Measurements from ENCODE around the gene VPS51. TPM values are rescaled to one million over a fixed set of nuclear protein-coding genes. Genes with fewer than 3 reads are reported as not detected.

VPS51 gene
- polyA plus RNA-seq, 3 donors: 37.2 to 77.3 (median 39.4) TPM

- Histone ChIP-seq H3K27me3 (ENCODE audit: control insufficient read depth in 2 of 2, insufficient read depth in 2 of 2, low read length in 2 of 2) (no peaks in the 10 kb centered on the region), H3K27ac (ENCODE audit: low read depth in 1 of 2, low read length in 2 of 2) (no peak overlapping the region), H3K36me3 (replicated peaks in 1 of 2; ENCODE audit: control insufficient read depth in 1 of 2, insufficient read depth in 2 of 2, low read length in 2 of 2) (no peaks in the 10 kb centered on the region), H4K20me1 (ENCODE audit: insufficient read depth, low read length) (no peaks in the 10 kb centered on the region), H3K9ac (ENCODE audit: insufficient read depth, low read length, poor library complexity, severe bottlenecking) (no peak overlapping the region), H3K79me2 (ENCODE audit: insufficient read depth, low read length) (no peaks in the 10 kb centered on the region), H2AFZ (ENCODE audit: insufficient read depth, low read depth, low read length, poor library complexity, severe bottlenecking) (no peak overlapping the region), H3K4me2 (replicated peaks; ENCODE audit: extremely low read depth, low read length, poor library complexity, severe bottlenecking) (peak overlapping the region; percentile 21), H3K9me3 (replicated peaks in 1 of 2; ENCODE audit: control insufficient read depth in 1 of 2, insufficient read depth in 1 of 2, low read length in 2 of 2) (no peaks in the 10 kb centered on the region), H3K4me3 (replicated peaks in 1 of 3; ENCODE audit: low read depth in 2 of 3, low read length in 3 of 3) (no peak overlapping the region), H3K4me1 (ENCODE audit: control insufficient read depth in 1 of 2, insufficient read depth in 2 of 2, low read length in 2 of 2) (no peaks in the 10 kb centered on the region)
- Mint-ChIP-seq H3K36me3 (no peaks in the 10 kb centered on the region), H3K27ac (peak overlapping the region in 1 of 7 donors; percentile 25), H3K9me3 (no peaks in the 10 kb centered on the region), H3K4me1 (peaks cover 3% of the 10 kb centered on the region), H3K27me3 (ENCODE audit: low read depth in 3 of 3) (peaks cover 0 to 4% (median 2%) of the 10 kb centered on the region in 3 donors), H3K4me3 (no peak overlapping the region)
- peak in 2 of 3 donors; percentile 32 to 65 for DNase-seq
- intact Hi-C loops (cut with micrococcal nuclease): no loop called here
- 18% methylated on average over 4 of the region's 9 CpGs for WGBS (ENCODE audit: insufficient coverage)
- TF ChIP-seq CTCF (IDR thresholded peaks at IDR 0.05): no peak
Observed at GRCh38 chr11:65069217-65069616, 26.8 kb upstream of the VPS51 start.

- no peak for TF ChIP-seq CTCF (IDR thresholded peaks at IDR 0.05)
- no peak overlapping the region for H3K9ac ChIP-seq (ENCODE audit: insufficient read depth, low read length, poor library complexity, severe bottlenecking)
- WGBS (ENCODE audit: insufficient coverage): 61% methylated on average over 3 of the region's 4 CpGs
- no peaks in the 10 kb centered on the region for H4K20me1 ChIP-seq (ENCODE audit: insufficient read depth, low read length)
- no peak overlapping the region for H3K27ac Mint-ChIP-seq
- H3K36me3 ChIP-seq (replicated peaks in 1 of 2; ENCODE audit: control insufficient read depth in 1 of 2, insufficient read depth in 2 of 2, low read length in 2 of 2): peaks cover 0 to 10% of the 10 kb centered on the region in 2 donors
- H3K4me1 ChIP-seq (ENCODE audit: control insufficient read depth in 1 of 2, insufficient read depth in 2 of 2, low read length in 2 of 2): no peaks in the 10 kb centered on the region
- DNase-seq: no peak
- no peaks in the 10 kb centered on the region for H3K9me3 Mint-ChIP-seq
- H3K9me3 ChIP-seq (replicated peaks in 1 of 2; ENCODE audit: control insufficient read depth in 1 of 2, insufficient read depth in 1 of 2, low read length in 2 of 2): no peaks in the 10 kb centered on the region
- no peaks in the 10 kb centered on the region for H3K4me1 Mint-ChIP-seq
- no peak overlapping the region for H3K4me2 ChIP-seq (replicated peaks; ENCODE audit: extremely low read depth, low read length, poor library complexity, severe bottlenecking)
- H3K36me3 Mint-ChIP-seq: peaks cover 4 to 14% of the 10 kb centered on the region in 2 donors
- no peaks in the 10 kb centered on the region for H3K27me3 ChIP-seq (ENCODE audit: control insufficient read depth in 2 of 2, insufficient read depth in 2 of 2, low read length in 2 of 2)
- H3K4me3 Mint-ChIP-seq: no peak overlapping the region
- H2AFZ ChIP-seq (ENCODE audit: insufficient read depth, low read depth, low read length, poor library complexity, severe bottlenecking): no peak overlapping the region
- no peak overlapping the region for H3K27ac ChIP-seq (ENCODE audit: low read depth in 1 of 2, low read length in 2 of 2)
- no peak overlapping the region for H3K4me3 ChIP-seq (replicated peaks in 1 of 3; ENCODE audit: low read depth in 2 of 3, low read length in 3 of 3)
- H3K27me3 Mint-ChIP-seq (ENCODE audit: low read depth in 3 of 3): peaks cover 0 to 2% (median 2%) of the 10 kb centered on the region in 3 donors
- no peaks in the 10 kb centered on the region for H3K79me2 ChIP-seq (ENCODE audit: insufficient read depth, low read length)
- intact Hi-C loops (cut with micrococcal nuclease): no loop called here
Observed at GRCh38 chr11:65071907-65072630, 23.9 kb upstream of the VPS51 start.
